HL-60 (cell line): ENCODE measurements around the gene FAM83B.

Experiments used
- DNase-seq, 2 experiments: peaks; one replicate each; pipeline ENCODE4 v3.0.0-alpha.2; 2010 to 2020; ENCODE audit warnings: low read depth in 1 of 2, low spot score in 1 of 2
- H3K27ac ChIP-seq: fragments of 250-450 bp; sonication (Bioruptor Pico); replicated peaks from 2 replicates; pipeline ENCODE4 v1.5.1; 2020; ENCODE audit warnings: mild to moderate bottlenecking, moderate library complexity
- H3K27me3 ChIP-seq: fragments of 250-450 bp; sonication (Bioruptor Pico); 2 replicates; pipeline ENCODE4 v1.5.1; 2021; ENCODE audit warnings: mild to moderate bottlenecking, moderate library complexity; ENCODE audit not compliant: insufficient read depth, poor library complexity, severe bottlenecking
- H3K4me3 ChIP-seq: replicated peaks from 2 replicates; pipeline ENCODE4 v1.5.1; 2011; ENCODE audit warnings: mild to moderate bottlenecking, control low read depth, low read length; ENCODE audit not compliant: insufficient read depth
- GABPA ChIP-seq: IDR thresholded peaks from 2 replicates; pipeline ENCODE4 v1.6.1; 2012; ENCODE audit warnings: low read depth
- POLR2AphosphoS5 ChIP-seq: IDR thresholded peaks from 2 replicates; pipeline ENCODE4 v1.6.1; 2012; ENCODE audit warnings: low read depth
- SPI1 ChIP-seq: IDR thresholded peaks from 2 replicates; pipeline ENCODE4 v1.6.1; 2012; ENCODE audit warnings: low read depth, mild to moderate bottlenecking, borderline replicate concordance
- TF ChIP-seq, protein P1 (sequence below): IDR thresholded peaks from 2 replicates; pipeline ENCODE4 v1.6.1; 2012; ENCODE audit warnings: low read depth; ENCODE audit not compliant: insufficient replicate concordance
- TF ChIP-seq, protein P2 (sequence below): IDR thresholded peaks from one replicate; pipeline ENCODE4 v1.5.1; 2011; ENCODE audit warnings: low read length, control low read depth, inconsistent platforms; ENCODE audit not compliant: insufficient read depth

The FAM83B gene

DNA sequence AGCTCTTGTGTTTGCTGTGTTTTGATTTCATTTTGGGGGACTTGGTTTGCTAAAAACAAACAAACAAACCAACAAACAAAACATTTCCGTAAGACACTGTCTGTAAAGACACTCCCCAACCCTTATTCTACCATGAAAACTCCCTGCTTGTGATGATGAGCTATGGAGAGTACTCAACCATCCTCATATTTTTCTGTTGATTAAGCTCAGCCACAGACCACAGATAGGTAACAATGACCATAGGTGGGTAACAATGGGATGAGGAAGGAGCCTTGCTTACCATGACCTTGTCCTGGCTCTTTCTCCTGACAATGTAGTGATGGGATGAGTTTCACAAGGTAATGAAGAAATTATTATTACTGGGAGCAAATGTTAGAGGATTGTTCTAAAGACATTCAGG is 11.4 kb upstream of the FAM83B start:
- no peak overlapping the region for H3K27ac ChIP-seq
- DNase-seq = no peak
- no peak for TF ChIP-seq GABPA
- TF ChIP-seq SPI1 = no peak
- TF ChIP-seq, protein P1, sequence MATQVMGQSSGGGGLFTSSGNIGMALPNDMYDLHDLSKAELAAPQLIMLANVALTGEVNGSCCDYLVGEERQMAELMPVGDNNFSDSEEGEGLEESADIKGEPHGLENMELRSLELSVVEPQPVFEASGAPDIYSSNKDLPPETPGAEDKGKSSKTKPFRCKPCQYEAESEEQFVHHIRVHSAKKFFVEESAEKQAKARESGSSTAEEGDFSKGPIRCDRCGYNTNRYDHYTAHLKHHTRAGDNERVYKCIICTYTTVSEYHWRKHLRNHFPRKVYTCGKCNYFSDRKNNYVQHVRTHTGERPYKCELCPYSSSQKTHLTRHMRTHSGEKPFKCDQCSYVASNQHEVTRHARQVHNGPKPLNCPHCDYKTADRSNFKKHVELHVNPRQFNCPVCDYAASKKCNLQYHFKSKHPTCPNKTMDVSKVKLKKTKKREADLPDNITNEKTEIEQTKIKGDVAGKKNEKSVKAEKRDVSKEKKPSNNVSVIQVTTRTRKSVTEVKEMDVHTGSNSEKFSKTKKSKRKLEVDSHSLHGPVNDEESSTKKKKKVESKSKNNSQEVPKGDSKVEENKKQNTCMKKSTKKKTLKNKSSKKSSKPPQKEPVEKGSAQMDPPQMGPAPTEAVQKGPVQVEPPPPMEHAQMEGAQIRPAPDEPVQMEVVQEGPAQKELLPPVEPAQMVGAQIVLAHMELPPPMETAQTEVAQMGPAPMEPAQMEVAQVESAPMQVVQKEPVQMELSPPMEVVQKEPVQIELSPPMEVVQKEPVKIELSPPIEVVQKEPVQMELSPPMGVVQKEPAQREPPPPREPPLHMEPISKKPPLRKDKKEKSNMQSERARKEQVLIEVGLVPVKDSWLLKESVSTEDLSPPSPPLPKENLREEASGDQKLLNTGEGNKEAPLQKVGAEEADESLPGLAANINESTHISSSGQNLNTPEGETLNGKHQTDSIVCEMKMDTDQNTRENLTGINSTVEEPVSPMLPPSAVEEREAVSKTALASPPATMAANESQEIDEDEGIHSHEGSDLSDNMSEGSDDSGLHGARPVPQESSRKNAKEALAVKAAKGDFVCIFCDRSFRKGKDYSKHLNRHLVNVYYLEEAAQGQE = no peak
- TF ChIP-seq POLR2AphosphoS5 = no peak
- TF ChIP-seq, protein P2, sequence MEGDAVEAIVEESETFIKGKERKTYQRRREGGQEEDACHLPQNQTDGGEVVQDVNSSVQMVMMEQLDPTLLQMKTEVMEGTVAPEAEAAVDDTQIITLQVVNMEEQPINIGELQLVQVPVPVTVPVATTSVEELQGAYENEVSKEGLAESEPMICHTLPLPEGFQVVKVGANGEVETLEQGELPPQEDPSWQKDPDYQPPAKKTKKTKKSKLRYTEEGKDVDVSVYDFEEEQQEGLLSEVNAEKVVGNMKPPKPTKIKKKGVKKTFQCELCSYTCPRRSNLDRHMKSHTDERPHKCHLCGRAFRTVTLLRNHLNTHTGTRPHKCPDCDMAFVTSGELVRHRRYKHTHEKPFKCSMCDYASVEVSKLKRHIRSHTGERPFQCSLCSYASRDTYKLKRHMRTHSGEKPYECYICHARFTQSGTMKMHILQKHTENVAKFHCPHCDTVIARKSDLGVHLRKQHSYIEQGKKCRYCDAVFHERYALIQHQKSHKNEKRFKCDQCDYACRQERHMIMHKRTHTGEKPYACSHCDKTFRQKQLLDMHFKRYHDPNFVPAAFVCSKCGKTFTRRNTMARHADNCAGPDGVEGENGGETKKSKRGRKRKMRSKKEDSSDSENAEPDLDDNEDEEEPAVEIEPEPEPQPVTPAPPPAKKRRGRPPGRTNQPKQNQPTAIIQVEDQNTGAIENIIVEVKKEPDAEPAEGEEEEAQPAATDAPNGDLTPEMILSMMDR = no peak
- H3K27me3 ChIP-seq = no peaks in the 10 kb centered on the region
- H3K4me3 ChIP-seq = no peak overlapping the region

DNA sequence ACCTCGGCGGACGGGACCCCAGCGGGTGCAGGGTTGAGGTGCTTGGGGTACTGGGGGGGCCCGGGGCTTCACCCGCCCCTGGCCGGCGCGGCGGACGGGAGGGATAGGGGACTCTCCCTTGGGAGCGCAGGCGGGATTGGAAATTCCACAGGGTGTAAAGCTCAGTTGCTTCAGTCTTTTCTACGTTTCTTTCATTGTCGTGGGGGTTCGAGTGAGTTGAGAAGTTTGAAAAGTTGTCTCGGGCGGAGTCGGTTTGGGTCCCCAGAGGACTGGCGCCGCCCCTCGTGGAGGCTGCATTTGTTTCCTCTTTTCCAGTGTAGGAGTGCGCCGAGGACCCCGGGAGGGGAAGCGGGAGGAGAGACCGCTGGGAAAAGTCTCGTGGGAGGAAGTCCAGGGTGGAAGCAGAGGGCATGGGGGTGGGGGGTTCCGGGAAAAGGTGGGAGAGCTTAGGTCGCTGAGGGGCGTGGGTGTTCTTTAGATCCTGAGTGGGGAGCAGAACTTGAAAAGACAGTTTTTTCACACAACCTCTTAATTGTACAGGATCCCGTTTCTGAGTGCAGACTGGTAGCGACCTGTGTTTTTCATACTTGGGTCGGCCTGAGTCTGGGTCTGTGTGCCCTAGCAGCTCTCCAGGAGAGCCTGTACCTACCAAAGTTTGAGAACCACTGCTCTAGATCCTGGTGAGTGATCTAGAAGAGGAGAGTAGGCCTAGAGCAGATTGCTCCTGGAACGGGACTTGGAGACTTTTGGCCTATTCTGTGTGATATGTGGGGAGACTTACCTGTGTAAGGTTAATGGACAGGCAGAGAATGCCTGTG is 495 bp downstream of the FAM83B start:
- TF ChIP-seq POLR2AphosphoS5 = no peak
- TF ChIP-seq, protein P1 = no peak
- no peak for TF ChIP-seq SPI1
- TF ChIP-seq GABPA = no peak
- TF ChIP-seq, protein P2 = no peak
- no peak for DNase-seq
- H3K27me3 ChIP-seq = peaks cover 23% of the 10 kb centered on the region
- no peak overlapping the region for H3K27ac ChIP-seq
- no peak overlapping the region for H3K4me3 ChIP-seq

DNA sequence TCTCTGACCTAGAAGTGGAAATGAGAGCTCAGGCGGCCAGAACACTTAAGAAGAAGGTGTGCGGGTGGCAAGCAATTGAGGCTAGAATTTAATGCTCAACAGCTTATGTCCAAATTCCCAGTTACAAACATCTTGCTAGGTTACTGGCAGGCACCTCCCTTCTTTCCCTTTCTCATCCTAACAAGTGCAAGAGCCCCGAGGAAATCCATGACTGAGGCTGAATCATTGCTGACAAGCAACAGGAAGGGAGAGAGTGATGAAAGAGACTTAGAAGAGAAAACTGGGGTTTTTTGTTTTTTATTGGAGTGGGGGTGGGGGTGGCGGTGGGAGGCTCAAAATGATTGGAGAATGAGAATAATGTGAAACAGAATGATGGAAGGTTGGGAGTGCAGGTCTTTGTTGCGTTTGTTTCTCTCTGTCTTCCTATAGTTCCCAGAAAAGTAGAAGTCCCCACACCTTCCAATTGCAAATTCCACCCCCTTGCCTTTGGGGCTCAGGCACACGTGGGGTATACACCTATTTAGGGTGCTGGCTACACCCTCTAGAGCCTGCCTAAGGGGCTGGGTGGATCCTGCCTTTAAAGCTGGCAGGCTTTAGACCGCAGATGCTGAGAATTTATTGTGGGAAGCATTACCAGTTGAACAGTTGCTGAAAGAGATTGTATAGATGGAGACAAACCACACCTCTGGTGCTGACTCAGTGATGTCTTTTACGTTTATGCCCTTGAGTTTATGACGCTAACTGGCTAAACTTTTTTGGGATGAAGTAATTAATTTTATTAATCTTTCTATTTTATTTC is 1.4 kb downstream of the FAM83B start:
- no peak for DNase-seq
- H3K4me3 ChIP-seq = no peak overlapping the region
- no peak for TF ChIP-seq GABPA
- no peak for TF ChIP-seq SPI1
- TF ChIP-seq POLR2AphosphoS5 = no peak
- TF ChIP-seq, protein P2 = no peak
- TF ChIP-seq, protein P1 = no peak
- peaks cover 23% of the 10 kb centered on the region for H3K27me3 ChIP-seq
- H3K27ac ChIP-seq = no peak overlapping the region
